NB4 (cell line): ENCODE data around the gene MTMR3.
"Not testable (repeated sequence)": the region's sequence is repeated elsewhere in the genome, so short reads cannot be mapped to it uniquely, and the experiment has no call there.

ENCODE experiments used
- CTCF ChIP-seq: IDR thresholded peaks from one replicate; pipeline ENCODE4 v1.5.1; 2012; ENCODE audit warnings: low read depth, low read length
- MAX ChIP-seq: IDR thresholded peaks from 2 replicates; pipeline ENCODE4 v1.6.1; 2011; ENCODE audit warnings: low read depth, low read length
- MYC ChIP-seq: IDR thresholded peaks from 2 replicates; pipeline ENCODE4 v1.6.1; 2011; ENCODE audit warnings: low read depth, low read length
- POLR2A ChIP-seq: IDR thresholded peaks from 2 replicates; pipeline ENCODE4 v1.6.1; 2011; ENCODE audit warnings: mild to moderate bottlenecking; ENCODE audit not compliant: insufficient read length; ENCODE audit errors: extremely low read depth

GRCh38 chr22:29973680-29974079, 90.7 kb downstream of the MTMR3 start:
- not testable (repeated sequence) for TF ChIP-seq CTCF, MYC, MAX, POLR2A
